ENCODE measurements around the gene SMAD3. TPM values are rescaled to one million over a fixed set of nuclear protein-coding genes. Genes with fewer than 3 reads are reported as not detected.
A peak's percentile ranks its signal among the peaks of the same experiment; 100 is the strongest.

The SMAD3 gene
- total RNA-seq, 1 donor = 67.8 TPM

DNA sequence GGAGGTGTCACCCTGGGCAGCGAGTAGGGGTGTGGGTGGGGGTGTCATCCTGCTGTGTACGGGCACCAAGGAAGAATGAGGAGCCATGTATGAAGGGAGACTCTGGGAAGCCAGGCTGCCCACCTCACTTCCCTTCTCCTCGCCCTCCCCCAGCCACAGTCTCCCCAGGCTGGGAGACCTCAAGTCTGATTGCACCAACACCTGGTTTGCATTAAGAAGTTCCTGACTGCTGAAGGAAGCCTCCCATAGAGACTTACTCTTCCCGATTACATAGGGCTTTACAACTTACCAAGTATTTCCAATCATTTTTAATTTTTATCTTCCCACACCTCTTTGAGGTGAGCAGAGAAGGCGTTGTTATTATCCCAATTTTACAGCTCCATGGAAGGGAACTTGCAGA, 29.5 kb upstream of the SMAD3 start:
- DNase-seq (ENCODE audit: low read depth) = peak; percentile 47
- TF ChIP-seq, protein P1, sequence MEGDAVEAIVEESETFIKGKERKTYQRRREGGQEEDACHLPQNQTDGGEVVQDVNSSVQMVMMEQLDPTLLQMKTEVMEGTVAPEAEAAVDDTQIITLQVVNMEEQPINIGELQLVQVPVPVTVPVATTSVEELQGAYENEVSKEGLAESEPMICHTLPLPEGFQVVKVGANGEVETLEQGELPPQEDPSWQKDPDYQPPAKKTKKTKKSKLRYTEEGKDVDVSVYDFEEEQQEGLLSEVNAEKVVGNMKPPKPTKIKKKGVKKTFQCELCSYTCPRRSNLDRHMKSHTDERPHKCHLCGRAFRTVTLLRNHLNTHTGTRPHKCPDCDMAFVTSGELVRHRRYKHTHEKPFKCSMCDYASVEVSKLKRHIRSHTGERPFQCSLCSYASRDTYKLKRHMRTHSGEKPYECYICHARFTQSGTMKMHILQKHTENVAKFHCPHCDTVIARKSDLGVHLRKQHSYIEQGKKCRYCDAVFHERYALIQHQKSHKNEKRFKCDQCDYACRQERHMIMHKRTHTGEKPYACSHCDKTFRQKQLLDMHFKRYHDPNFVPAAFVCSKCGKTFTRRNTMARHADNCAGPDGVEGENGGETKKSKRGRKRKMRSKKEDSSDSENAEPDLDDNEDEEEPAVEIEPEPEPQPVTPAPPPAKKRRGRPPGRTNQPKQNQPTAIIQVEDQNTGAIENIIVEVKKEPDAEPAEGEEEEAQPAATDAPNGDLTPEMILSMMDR (IDR thresholded peaks at IDR 0.05; ENCODE audit: insufficient read depth, low read depth, low read length) = no peak
- H3K4me3 ChIP-seq (ENCODE audit: low read depth, low read length) = no peak overlapping the region

DNA sequence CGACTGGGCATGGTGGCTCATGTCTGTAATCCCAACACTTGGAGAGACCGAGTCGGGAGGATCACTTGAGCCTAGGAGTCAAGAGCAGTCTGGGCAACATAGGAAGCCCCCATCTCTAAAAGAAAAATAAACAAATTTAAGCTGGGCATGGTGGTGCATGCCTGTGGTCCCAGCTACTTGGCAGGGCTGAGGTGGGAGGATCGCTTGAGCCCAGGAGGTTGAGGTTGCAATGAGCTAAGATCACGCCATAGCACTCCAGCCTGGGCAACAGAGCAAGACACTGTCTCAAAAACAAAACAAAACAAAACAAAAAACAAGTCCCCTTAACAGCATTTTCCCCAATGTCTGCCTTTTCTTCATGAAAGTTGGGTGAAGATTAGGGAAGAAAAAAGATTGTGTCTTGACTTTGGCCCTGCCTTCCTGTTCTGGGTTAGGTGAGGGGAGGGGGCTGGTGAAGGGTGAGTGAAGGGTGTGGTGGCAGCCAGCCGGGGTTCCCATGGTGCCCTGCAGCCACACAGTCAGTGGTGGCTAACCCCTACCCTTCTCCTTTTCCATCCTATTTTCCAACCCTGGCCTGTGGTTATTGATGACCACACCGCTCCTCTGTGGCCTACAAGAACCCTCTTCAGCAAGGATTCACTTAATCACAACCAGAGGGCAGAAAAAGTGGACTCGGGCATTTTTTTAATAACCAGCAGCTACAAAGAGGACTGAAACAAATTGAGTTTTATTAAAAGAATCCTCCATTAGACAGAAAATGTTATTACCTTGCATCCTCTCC, 28.4 kb upstream of the SMAD3 start:
- TF ChIP-seq, protein P1 (IDR thresholded peaks at IDR 0.05; ENCODE audit: insufficient read depth, low read depth, low read length) = no peak
- DNase-seq (ENCODE audit: low read depth) = no peak
- no peak overlapping the region for H3K4me3 ChIP-seq (ENCODE audit: low read depth, low read length)

DNA sequence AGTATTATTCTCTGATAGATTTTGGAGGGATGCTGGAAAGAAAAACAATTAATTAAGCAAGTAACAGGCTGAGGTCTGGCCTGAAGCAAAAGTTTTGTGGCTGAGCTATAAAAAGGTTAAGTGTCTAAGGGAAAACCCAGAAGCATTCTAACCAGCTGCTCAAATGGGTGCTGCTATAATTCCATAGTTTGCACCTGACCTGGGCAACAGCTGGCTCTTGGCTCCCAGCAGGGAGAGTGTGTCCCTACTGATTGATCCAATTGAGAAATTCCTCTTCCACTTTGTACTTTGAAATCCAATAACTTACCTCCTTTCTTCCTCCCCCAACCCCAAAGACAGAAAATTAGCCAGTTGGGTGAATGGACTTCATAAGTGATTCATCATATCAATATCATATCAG, 27.7 kb upstream of the SMAD3 start:
- no peak overlapping the region for H3K4me3 ChIP-seq (ENCODE audit: low read depth, low read length)
- no peak for DNase-seq (ENCODE audit: low read depth)
- TF ChIP-seq, protein P1 (IDR thresholded peaks at IDR 0.05; ENCODE audit: insufficient read depth, low read depth, low read length) = no peak

DNA sequence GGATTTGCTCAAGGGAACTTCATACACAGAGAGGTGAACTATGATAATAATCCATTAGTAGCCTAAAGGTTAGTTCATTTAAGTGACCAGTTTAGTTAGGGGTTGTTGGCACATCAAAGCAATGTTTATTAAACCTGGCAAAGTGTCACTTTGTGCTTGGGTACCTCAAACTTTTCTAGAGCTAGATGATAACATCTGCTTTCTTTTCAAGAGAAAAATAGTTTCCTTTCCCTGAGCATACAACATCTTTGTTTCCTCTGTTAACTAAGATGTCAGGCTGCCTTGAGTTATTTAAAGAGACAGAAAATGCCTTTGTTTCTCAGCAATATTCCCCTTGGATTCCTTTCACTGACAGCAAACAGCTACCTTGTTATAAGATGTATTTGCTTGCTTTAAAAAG, 26.7 kb upstream of the SMAD3 start:
- no peak for DNase-seq (ENCODE audit: low read depth)
- TF ChIP-seq, protein P1 (IDR thresholded peaks at IDR 0.05; ENCODE audit: insufficient read depth, low read depth, low read length) = no peak
- no peak overlapping the region for H3K4me3 ChIP-seq (ENCODE audit: low read depth, low read length)

DNA sequence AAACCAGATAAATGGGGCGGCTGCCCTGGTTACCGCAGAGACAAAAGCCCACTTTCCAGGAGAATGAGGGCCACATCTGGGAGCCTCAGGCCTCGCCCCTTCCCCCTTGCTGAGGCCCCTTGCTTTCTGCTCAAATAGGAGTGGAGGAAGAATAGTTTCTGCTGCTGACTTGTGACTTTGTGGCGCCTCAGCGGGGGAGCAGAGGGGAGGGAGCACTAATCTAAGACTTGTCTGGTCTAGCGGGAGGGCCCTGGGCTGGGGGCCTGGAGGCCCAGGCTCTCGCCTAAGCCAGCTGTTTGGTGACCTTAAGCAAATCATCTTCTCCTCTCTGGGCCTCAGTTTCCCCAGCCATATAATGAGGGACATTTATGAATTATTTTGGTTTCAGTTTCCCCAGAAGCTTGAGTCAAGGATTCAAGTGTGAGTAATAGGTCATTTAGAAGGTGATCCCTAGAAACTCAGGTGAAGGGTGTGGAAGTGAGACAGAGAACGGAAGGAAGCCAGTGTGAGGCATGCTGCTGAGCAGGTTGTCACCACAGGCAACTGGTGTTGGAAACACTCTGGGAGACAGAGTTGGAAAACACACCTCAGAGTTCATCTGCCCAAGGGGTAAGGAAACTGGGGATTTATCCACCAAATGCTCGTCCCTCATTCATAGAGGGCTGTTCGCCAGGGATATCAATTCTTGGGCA, 25.9 kb upstream of the SMAD3 start:
- no peak overlapping the region for H3K4me3 ChIP-seq (ENCODE audit: low read depth, low read length)
- TF ChIP-seq, protein P1 (IDR thresholded peaks at IDR 0.05; ENCODE audit: insufficient read depth, low read depth, low read length) = no peak
- no peak for DNase-seq (ENCODE audit: low read depth)

DNA sequence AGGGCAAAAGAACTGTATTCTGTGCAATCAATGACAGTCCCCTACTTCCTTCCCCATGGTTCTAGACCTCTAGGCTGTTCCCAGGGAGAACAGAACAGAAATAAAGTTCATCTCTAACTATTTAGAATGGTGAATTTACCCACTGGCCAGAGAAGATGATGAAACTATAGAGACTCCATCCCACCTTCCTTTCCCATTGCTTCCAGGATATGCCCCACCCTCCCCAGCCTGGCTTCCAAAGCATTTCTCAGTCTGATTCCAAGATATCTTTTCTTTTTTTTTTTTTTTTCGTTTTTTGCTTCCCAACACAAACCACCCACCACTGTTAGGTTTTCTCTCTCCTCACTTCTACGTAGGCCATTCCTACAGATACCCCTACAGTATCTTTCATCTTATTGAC, 25.1 kb upstream of the SMAD3 start:
- no peak for DNase-seq (ENCODE audit: low read depth)
- TF ChIP-seq, protein P1 (IDR thresholded peaks at IDR 0.05; ENCODE audit: insufficient read depth, low read depth, low read length) = no peak
- no peak overlapping the region for H3K4me3 ChIP-seq (ENCODE audit: low read depth, low read length)
